GM10266 (cell line): Measurements from ENCODE around the gene SNED1.

Experiments
- DNase-seq: peaks from one replicate; pipeline ENCODE4 v3.0.0; 2012; ENCODE audit errors: extremely low spot score
- TF ChIP-seq, protein P1 (sequence below): IDR thresholded peaks from 2 replicates; pipeline ENCODE4 v1.5.1; 2012; ENCODE audit warnings: mild to moderate bottlenecking, low read depth; ENCODE audit not compliant: control insufficient read depth, insufficient read depth; ENCODE audit errors: missing control alignments

Gene SNED1

DNA sequence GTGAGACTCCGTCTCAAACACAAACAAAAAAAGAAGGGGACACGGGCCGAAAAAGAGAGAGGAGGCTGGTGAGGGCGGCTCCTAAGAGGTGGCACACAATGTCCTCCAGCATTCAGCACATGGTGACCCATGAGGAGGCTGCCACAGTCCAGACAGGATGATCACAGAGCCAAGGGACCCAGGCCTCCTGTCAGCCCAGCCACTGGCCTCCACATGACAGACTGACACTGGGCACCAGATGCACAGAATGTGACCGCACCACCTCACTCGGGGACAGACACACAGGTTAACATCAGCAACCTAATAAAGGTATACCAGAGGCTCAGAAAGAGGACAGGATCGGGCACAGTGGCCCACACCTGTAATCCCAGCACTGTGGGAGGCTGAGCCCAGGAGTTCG lies 129.8 kb downstream of the SNED1 start:
- no peak for DNase-seq
- TF ChIP-seq, protein P1, sequence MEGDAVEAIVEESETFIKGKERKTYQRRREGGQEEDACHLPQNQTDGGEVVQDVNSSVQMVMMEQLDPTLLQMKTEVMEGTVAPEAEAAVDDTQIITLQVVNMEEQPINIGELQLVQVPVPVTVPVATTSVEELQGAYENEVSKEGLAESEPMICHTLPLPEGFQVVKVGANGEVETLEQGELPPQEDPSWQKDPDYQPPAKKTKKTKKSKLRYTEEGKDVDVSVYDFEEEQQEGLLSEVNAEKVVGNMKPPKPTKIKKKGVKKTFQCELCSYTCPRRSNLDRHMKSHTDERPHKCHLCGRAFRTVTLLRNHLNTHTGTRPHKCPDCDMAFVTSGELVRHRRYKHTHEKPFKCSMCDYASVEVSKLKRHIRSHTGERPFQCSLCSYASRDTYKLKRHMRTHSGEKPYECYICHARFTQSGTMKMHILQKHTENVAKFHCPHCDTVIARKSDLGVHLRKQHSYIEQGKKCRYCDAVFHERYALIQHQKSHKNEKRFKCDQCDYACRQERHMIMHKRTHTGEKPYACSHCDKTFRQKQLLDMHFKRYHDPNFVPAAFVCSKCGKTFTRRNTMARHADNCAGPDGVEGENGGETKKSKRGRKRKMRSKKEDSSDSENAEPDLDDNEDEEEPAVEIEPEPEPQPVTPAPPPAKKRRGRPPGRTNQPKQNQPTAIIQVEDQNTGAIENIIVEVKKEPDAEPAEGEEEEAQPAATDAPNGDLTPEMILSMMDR: no peak

DNA sequence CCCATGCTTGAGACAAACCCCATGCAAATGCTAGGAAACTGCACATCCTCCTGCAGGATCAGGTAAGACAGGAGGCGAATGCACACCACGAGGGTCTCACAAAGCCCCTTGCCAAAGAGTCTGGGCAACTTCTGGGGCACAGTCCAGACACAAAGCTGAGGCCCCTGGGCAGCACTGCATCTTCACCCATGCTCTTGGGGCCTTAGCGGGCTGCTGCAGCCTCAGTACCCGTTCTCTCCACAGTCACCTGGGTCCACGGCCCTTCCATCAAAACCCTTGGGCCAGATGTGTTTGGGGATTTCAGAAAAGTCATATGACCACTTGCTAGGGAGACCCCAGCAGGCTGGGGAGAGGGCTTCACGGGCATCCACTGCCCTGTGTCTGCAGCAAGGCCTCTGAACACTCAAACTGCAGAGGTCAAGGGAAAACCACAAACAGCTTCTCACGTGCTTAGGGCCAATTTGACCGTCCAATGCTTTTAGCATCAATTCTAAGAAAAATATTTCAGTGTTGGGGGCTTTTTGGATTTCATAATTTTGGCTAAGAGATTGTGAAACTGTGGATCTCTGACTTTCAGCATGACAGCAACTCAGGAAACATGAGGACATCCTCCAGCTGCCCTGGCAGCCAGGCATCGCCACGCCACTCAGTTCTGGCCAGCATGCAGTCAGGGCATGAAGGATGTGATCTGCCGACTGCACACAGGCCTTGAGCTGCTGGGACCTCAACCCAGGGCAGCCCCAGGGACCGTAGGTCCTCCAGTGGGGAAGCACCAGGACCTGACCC lies 130.9 kb downstream of the SNED1 start:
- no peak for DNase-seq
- TF ChIP-seq, protein P1: no peak

DNA sequence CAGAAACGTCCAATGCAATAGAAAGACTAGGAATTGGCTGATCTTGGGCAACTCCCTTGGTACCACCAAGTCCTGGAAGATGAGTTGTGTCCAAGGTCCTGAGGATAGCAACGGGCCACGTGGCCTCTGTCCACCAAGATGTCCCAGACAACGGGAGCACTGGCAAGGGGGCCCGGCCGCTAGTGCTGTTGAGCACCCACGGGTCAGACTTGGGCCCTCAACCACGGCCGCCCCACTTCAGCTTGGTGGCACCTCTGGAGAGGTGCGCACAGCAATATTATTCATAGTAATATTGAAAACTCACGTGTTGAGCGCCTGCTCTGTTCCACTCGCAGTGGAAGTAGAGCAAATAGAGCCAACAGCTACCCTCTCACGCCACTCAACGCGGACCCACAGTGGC lies 131.9 kb downstream of the SNED1 start:
- TF ChIP-seq, protein P1: no peak

DNA sequence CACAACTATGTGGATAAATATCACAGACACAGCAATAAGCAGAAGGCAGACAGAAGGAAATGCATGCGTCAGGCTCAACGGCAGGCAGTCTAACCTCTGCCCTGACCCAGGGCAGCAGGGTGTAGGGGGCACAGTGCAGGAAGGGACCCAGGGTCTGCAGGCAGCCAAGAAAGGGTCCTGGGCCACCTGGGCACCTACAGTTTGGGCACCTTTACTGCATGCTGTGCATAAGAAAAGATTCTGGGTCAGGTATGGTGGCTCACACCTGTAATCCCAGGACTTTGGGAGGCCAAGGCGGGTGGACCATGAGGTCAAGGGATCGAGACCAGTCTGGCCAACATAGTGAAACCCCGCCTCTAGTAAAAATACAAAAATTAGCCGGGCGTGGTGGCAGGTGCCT lies 133.1 kb downstream of the SNED1 start:
- no peak for DNase-seq
- TF ChIP-seq, protein P1: no peak

More for the DNA sequence above, 131.9 kb downstream of the SNED1 start:
- no peak for DNase-seq

DNA sequence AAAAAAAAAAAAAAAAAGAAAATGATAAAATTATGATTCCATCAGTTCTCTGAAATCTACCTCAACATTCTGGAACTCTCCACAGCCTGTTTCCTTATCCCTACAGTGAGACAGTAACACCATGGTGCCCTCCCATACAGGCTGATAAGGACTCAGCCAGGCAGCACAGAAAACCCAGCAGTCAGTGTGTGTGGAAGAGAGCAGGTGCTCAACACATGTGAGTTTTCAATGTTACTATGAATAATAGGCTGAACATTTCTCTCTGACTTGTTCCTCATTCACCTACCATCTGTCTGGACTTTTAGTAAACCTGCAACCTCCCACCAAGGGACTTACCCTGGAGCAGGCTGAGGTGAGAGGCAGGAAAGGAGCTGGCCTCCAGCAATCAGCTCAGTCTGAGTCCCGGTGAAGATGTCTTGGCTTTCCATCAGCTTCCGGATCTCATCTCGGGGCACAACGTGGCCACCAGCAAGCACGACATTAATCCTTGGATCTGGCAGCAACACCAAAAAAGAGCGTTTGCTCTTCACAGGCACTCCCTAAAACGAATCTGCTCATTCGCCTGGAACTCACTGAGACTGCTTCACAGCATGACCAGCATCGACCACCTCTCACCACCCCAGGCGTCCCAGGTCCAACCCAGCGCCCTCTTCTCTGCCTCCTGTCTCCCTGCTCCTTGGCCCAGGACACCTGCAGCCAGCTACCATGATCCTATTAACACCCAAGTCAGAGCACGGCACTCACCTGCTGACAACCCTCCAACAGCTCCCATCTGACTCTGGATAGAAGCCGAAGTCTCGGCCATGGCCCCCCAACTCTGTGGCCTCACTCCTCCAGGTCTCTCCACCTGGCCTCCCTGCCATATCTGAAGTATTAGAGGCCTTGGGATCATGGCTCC lies 134.4 kb downstream of the SNED1 start:
- TF ChIP-seq, protein P1: no peak
- no peak for DNase-seq

DNA sequence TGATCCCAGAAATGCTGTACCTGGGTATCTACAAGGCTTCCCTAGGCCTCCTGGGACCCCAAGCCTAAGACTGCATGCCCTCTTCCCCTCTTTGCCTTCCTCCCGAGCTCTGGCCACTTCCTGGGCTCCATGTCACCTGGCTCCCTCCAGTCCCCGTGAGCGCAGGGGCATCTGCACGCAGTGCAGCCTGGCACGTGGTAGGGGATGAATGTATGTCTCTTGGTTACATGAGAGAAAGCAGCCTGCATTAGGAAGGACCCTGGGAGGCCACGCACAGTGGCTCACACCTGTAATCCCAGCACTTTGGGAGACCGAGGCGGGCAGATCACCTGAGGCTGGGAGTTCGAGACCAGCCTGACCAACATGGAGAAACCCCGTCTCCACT lies 135.0 kb downstream of the SNED1 start:
- no peak for DNase-seq
- TF ChIP-seq, protein P1: no peak

DNA sequence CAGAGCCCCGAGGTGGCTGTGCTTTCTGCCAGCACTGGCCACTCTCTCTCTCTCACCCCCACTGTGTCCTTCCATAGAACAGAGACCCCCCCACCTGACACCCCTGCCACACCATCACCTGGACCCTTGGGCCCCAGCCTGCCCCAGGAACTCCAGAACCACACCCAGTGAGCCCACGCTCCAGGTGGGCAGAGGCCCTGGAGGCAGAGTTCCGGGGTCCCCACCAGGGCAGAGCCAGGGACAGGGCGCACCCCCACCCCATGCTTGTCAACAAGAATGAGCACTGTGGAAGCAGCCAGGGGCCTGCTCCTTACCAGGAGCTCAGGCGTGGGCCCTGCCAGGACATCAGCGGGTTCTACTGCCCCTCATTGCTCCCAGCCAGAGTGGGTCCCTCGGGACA lies 136.3 kb downstream of the SNED1 start:
- TF ChIP-seq, protein P1: no peak
- no peak for DNase-seq
